Memory B cell (primary cell): Measurements from ENCODE around the gene ZDHHC20.

ENCODE experiments used
- ATAC-seq: fragments of 150-1000 bp; cut with Tn5 transposase; 2 replicates; pipeline ENCODE4 v1.10.0; 2021; ENCODE audit warnings: low read depth, mild to moderate bottlenecking, moderate library complexity
- DNase-seq, 2 donors: peaks; one replicate each; pipeline ENCODE4 v3.0.0; 2022; ENCODE audit warnings: low spot score in 2 of 2
- H3K27ac Mint-ChIP-seq: one replicate; pipeline ENCODE4 v1.8.0; 2022; ENCODE audit warnings: mild to moderate bottlenecking, moderate library complexity, mixed read lengths
- H3K27me3 Mint-ChIP-seq: one replicate; pipeline ENCODE4 v1.8.0; 2022; ENCODE audit warnings: mixed read lengths
- H3K36me3 Mint-ChIP-seq: one replicate; pipeline ENCODE4 v1.8.0; 2022; ENCODE audit warnings: mild to moderate bottlenecking, mixed read lengths
- H3K4me1 Mint-ChIP-seq: one replicate; pipeline ENCODE4 v1.8.0; 2022; ENCODE audit warnings: mixed read lengths
- H3K4me3 Mint-ChIP-seq: one replicate; pipeline ENCODE4 v1.8.0; 2022; ENCODE audit warnings: mild to moderate bottlenecking, moderate library complexity, mixed read lengths
- H3K9me3 Mint-ChIP-seq: one replicate; pipeline ENCODE4 v1.8.0; 2022; ENCODE audit warnings: mixed read lengths

ZDHHC20 gene, protein sequence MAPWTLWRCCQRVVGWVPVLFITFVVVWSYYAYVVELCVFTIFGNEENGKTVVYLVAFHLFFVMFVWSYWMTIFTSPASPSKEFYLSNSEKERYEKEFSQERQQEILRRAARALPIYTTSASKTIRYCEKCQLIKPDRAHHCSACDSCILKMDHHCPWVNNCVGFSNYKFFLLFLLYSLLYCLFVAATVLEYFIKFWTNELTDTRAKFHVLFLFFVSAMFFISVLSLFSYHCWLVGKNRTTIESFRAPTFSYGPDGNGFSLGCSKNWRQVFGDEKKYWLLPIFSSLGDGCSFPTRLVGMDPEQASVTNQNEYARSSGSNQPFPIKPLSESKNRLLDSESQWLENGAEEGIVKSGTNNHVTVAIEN

DNA sequence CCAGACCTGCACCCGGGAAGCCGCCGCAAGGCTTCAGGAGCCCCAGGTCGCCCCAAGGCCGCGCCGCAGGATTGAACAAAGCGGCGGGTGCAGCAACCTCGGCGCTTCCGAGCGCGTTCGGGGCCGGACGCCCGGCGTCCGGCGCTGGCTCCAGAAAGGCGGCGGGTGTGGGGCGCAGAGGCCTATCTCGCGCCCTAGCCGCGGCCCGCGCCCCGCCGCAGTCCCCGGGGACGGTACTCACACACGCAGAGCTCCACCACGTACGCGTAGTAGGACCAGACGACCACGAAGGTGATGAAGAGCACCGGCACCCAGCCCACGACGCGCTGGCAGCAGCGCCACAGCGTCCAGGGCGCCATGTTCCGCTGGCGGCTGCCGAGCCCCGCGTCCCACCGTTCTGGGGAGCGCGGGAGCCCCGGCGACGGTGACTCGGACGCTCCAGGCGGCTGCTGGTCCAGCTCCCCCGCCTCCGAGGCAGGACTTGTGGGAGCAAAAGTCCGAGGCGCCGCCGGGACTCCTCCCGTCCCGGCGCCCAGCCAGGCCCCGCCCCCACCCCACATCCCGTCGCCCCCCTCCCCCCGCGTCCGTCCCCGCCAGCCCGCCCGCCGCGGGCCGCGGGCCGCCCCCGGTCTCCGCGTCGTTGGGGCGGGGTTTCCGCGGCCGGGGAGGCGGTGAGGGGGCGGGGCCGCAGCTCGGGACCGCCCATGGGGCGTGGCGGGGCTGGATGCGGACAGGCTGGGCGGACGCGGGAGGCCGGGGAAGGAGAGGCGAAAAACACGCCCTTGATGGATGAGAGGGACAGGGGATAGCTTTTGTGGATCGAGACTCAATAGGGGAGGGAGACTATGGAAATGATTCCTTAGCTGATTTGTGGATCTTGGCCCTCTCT lies at the start of gene ZDHHC20:
TSS of gene ZDHHC20 (minus strand) at position 491 of the 889 bp plus-strand sequence. CDS start at position 359, 132 bp downstream.
- H3K27me3 Mint-ChIP-seq: no peaks in the 10 kb centered on the region
- DNase-seq (peak; percentile 94 to 98), ATAC-seq (peak; percentile 88)
- peak within 1 kb of the TSS; percentile 90 for H3K4me3 Mint-ChIP-seq
- peak within 1 kb of the TSS; percentile 88 for H3K27ac Mint-ChIP-seq
- peaks cover 20% of the 10 kb centered on the region for H3K4me1 Mint-ChIP-seq
- H3K36me3 Mint-ChIP-seq: no peaks in the 10 kb centered on the region
- no peaks in the 10 kb centered on the region for H3K9me3 Mint-ChIP-seq

DNA sequence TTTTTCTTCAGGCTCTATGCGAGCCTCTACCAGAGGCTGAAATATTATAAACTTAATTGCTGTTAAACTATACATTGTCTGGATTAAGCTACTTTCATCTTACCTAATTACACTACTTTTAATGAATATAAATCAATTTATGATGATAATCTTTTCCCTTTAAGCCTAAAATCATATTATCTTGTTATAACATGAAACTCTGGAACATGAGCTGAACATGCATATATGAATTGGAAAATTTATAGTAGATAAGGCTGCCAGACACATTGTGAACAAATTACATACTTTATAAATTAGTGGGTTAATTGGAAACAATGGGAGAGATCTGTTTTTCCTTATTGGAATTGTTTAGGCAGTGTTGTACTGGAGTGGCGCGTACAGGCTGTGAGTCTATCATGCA lies 45.3 kb upstream of the ZDHHC20 start:
- Mint-ChIP-seq H3K4me1 (no peaks in the 10 kb centered on the region), H3K27ac (no peak overlapping the region), H3K36me3 (peaks cover 31% of the 10 kb centered on the region), H3K27me3 (no peaks in the 10 kb centered on the region), H3K4me3 (no peak overlapping the region), H3K9me3 (no peaks in the 10 kb centered on the region)
- DNase-seq (no peak), ATAC-seq (no peak)

DNA sequence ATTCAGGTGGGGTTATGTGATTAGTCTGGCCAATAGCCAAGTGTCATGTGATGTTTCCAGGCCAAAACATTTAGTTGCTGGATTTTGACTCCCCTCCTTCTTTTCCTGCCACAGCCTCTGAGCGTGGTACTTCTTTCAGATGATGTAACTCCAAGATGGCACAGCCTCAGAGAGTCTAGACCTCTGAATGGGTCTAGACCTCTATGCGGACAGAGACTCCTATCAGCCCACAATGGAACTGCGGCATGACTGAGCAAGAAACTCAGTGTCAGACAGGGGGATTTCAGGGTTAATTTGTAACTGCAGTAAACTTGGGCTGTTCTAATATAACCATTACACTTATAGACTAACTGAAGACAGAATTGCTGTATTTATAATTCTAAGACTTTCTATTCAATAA lies 42.6 kb upstream of the ZDHHC20 start:
- ATAC-seq (no peak), DNase-seq (no peak)
- H3K27me3 Mint-ChIP-seq: no peaks in the 10 kb centered on the region
- no peaks in the 10 kb centered on the region for H3K4me1 Mint-ChIP-seq
- H3K27ac Mint-ChIP-seq: no peak overlapping the region
- H3K9me3 Mint-ChIP-seq: no peaks in the 10 kb centered on the region
- H3K4me3 Mint-ChIP-seq: no peak overlapping the region
- peaks cover 28% of the 10 kb centered on the region for H3K36me3 Mint-ChIP-seq

DNA sequence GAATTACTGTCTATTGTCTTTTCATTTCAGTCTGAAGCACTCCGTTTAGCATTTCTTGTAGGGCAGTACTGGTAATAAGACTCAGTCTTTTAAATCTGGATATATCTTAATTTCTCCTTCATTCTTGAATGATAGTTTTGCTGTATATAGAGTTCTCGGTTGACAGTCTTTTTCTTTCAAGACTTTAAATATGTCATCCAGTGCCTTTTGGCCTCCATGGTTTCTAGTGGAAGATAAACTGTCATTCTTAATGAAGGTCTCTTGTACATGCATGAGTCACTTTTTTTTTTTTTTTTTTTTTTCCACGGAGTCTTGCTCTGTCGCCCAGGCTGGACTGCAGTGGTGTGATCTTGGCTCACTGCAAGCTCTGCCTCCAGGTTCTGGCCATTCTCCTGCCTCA lies 27.2 kb upstream of the ZDHHC20 start:
- Mint-ChIP-seq H3K36me3 (peaks cover 19% of the 10 kb centered on the region), H3K4me3 (no peak overlapping the region), H3K27ac (no peak overlapping the region), H3K9me3 (peaks cover 16% of the 10 kb centered on the region), H3K4me1 (no peaks in the 10 kb centered on the region), H3K27me3 (no peaks in the 10 kb centered on the region)
- no peak for DNase-seq
- no peak for ATAC-seq

DNA sequence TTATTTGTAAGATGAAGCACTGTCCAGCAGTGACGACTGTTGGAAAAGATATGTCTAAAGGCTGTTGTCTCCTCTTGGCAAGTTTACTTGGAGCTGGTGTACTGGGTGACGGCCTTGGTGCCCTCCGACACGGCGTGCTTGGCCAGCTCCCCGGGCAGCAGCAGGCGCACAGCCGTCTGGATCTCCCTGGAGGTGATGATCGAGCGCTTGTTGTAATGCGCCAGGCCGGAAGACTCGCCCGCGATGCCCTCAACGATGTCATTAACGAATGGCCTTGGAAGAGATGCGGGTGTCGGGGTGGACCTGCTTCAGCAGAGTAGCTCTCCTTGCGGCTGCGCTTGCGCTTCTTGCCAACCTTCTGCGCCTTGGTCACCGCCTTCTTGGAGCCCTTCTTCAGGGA lies 24.6 kb upstream of the ZDHHC20 start:
- no peaks in the 10 kb centered on the region for H3K27me3 Mint-ChIP-seq
- no peak overlapping the region for H3K4me3 Mint-ChIP-seq
- no peak for ATAC-seq

DNA sequence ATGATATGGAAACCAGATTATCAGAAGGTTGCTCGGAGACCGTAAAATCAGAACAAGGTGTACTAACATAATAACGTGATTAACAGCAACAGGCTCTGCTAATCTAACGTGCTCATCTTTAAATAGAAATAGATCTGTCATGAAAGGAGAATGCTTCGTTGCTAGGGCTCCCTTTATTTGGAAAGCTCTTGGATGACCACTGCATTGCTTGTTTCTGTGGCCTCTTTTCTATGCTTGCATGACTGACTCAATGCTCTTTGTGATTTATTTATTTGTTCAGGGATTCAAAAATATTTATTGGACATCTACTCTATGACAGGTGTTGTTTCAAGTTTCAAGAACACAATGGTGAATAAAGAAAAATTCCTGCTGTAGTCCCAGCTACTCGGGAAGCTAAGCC lies 22.3 kb upstream of the ZDHHC20 start:
- H3K27me3 Mint-ChIP-seq: no peaks in the 10 kb centered on the region
- H3K9me3 Mint-ChIP-seq: peaks cover 3% of the 10 kb centered on the region
- H3K4me3 Mint-ChIP-seq: no peak overlapping the region
- no peaks in the 10 kb centered on the region for H3K36me3 Mint-ChIP-seq
- ATAC-seq (no peak), DNase-seq (no peak)
- H3K4me1 Mint-ChIP-seq: peaks cover 11% of the 10 kb centered on the region
- no peak overlapping the region for H3K27ac Mint-ChIP-seq

More for the DNA sequence above, 24.6 kb upstream of the ZDHHC20 start:
- DNase-seq: no peak
- Mint-ChIP-seq H3K36me3 (peaks cover 2% of the 10 kb centered on the region), H3K4me1 (peaks cover 3% of the 10 kb centered on the region), H3K27ac (no peak overlapping the region), H3K9me3 (peaks cover 8% of the 10 kb centered on the region)

DNA sequence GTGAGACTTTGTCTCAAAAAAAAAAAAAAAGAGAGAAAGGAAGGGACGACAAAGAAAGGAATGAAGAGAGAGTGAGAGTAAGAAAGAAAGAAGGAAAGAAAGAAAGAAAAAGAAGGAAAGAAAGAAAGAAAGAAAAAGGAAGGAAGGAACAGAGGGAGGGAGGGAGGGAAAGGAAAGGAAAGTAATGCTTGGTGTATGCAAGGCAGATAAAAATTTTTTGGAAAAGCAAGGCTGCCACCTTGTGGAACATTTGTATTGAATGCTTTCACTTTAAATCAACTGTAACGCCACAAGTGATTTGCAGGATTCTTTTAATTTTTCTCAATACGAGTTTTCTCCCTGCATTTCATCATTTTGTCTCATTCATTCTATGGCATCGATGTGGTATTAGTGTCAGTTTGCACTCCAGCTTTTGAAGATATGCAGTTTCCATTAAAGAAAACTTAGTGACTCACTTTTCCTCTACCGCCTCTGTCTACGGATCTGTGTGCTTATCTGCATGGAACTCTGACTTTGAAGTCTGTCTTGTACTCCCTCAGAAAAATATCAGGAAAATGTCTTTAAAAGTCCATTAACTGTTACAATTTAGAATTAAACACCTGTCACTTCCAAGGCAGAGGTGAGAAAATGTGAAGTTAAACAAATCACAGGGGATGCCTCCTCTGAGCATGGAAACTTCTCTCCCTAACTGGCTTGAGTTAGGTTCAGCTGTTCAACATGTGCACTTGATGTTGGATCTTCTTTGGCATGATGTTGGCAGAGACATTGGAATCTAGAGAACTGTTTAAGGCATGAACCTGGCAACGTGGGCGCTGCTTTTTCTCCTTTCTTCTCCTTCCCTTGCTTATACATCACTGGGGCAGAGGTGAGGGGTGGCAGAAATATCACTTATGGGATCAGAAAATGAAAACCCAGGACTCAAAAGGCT lies 20.0 kb upstream of the ZDHHC20 start:
- ATAC-seq: peak; percentile 63
- peak overlapping the region; percentile 51 for H3K4me3 Mint-ChIP-seq
- H3K27me3 Mint-ChIP-seq: no peaks in the 10 kb centered on the region
- H3K27ac Mint-ChIP-seq: no peak overlapping the region
- DNase-seq: peak; percentile 53 to 55
- no peaks in the 10 kb centered on the region for H3K36me3 Mint-ChIP-seq
- no peaks in the 10 kb centered on the region for H3K9me3 Mint-ChIP-seq
- H3K4me1 Mint-ChIP-seq: peaks cover 11% of the 10 kb centered on the region

DNA sequence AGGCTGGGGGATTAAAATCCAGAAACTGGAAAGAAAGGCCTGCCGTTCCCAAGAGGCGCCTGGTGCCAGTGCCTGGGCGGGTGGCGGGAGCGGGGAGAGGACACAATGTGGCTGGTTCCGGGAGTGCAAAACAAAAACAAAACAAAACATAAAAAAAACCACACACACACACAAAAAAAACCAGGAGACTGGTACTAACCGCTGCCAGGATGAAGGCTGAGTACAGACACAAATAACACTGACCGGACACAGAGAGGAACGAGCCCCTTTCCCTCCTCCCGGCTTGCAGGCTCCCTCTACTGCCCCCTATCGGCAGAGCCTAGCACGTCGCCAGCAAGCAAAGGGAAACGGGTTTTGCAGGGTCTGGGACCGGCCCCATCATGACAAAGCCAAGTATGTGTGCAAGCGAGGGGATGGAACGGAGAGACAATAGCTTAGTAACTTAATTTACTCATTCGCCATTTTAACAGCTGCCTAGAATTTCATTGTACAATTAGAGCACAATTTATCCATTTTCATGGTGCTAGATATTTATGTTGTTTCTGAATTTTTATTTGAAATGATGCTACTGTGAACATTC lies 17.9 kb upstream of the ZDHHC20 start:
- Mint-ChIP-seq H3K27ac (peak overlapping the region; percentile 57), H3K4me1 (peaks cover 11% of the 10 kb centered on the region), H3K27me3 (no peaks in the 10 kb centered on the region), H3K36me3 (no peaks in the 10 kb centered on the region), H3K4me3 (peak overlapping the region; percentile 85), H3K9me3 (no peaks in the 10 kb centered on the region)
- peak; percentile 78 to 81 for DNase-seq
- ATAC-seq: peak; percentile 89

DNA sequence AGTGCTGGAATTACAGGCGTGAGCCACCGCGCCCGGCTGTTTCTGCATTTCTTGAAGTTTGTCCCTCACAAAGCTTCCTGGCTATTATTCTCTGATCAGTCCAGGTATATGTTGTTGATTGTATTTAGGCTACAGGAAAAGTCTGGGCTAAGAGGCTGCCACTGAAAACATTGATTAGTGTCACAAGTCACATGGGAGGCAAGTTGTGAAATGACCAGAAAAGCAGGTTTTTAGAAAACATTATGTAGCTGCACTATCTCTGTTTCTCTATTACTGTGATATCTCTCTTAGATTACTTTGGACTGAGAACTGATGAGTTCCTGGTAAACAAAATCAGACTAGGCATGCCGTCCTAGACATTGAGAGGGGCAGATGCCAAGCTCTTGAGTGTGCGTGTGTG lies 16.0 kb upstream of the ZDHHC20 start:
- peaks cover 9% of the 10 kb centered on the region for H3K9me3 Mint-ChIP-seq
- no peaks in the 10 kb centered on the region for H3K27me3 Mint-ChIP-seq
- H3K27ac Mint-ChIP-seq: no peak overlapping the region
- peaks cover 11% of the 10 kb centered on the region for H3K4me1 Mint-ChIP-seq
- DNase-seq: no peak
- no peak overlapping the region for H3K4me3 Mint-ChIP-seq
- no peak for ATAC-seq
- H3K36me3 Mint-ChIP-seq: peaks cover 3% of the 10 kb centered on the region

DNA sequence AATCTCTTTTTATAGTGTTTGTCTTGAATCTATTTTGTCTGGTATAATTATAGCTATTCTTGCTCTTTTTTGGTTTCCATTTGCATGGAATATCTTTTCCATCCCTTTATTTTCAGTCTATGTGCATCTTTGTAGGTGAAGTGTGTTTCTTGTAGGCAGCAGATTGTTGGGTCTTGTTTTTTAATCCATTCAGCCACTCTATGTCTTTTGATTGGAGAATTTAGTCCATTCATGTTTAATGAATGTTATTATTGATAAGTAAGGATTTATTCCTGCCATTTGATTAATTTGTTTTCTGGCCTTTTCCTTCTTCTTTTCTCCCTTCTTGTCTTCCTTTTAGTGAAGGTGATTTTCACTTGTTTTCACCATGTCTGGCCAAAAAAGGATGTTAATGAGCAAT lies 11.7 kb upstream of the ZDHHC20 start:
- Mint-ChIP-seq H3K27ac (no peak overlapping the region), H3K9me3 (peaks cover 9% of the 10 kb centered on the region), H3K4me3 (no peak overlapping the region), H3K27me3 (no peaks in the 10 kb centered on the region), H3K36me3 (peaks cover 3% of the 10 kb centered on the region), H3K4me1 (no peaks in the 10 kb centered on the region)
- DNase-seq: no peak
- no peak for ATAC-seq

DNA sequence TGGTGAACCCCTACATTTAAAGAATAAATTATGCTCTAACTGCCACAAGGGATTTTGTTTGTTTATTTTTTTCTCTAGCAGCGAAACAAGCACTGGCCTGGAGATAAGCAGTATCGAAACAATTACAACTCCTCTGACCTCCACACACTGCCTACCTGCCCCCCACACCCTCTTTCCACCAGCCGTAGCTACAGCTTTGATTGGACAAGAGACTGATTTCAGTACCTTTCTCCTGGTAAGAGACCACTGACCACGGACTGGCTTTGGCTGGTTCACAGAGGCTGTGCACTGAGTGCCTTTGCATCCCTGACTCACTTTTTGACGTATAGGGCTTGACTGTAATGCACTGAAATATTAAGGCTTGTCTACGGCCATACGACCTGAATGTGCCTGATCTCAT lies 7.4 kb upstream of the ZDHHC20 start:
- peaks cover 6% of the 10 kb centered on the region for H3K9me3 Mint-ChIP-seq
- no peaks in the 10 kb centered on the region for H3K27me3 Mint-ChIP-seq
- no peak for DNase-seq
- no peak for ATAC-seq
- no peaks in the 10 kb centered on the region for H3K4me1 Mint-ChIP-seq
- H3K4me3 Mint-ChIP-seq: no peak overlapping the region
- H3K27ac Mint-ChIP-seq: no peak overlapping the region
- H3K36me3 Mint-ChIP-seq: peaks cover 1% of the 10 kb centered on the region

DNA sequence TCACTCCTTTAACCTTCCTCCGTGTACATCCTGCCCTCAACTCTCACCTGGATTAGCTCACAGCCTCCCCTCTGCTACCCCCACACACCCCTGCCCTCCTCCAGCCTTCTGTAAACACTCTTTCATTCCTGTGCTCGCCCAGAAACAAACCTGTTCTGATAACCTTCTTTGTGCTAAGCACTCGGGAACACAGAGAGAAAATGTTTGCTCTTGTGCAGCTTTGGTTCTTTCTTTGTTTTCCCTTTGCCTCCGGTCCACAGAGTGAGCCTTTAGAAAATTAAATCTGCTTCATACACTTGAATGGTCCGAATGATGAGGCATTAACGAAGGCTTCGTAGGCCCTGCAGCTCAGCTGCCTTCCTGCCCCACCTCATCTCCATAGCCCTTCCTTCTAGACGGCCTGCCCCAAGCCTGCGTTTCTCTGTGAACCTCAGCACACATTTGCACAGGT lies 6.6 kb upstream of the ZDHHC20 start:
- DNase-seq (no peak), ATAC-seq (no peak)
- no peak overlapping the region for H3K4me3 Mint-ChIP-seq
- no peak overlapping the region for H3K27ac Mint-ChIP-seq
- peaks cover 2% of the 10 kb centered on the region for H3K9me3 Mint-ChIP-seq
- no peaks in the 10 kb centered on the region for H3K4me1 Mint-ChIP-seq
- no peaks in the 10 kb centered on the region for H3K36me3 Mint-ChIP-seq
- H3K27me3 Mint-ChIP-seq: no peaks in the 10 kb centered on the region

DNA sequence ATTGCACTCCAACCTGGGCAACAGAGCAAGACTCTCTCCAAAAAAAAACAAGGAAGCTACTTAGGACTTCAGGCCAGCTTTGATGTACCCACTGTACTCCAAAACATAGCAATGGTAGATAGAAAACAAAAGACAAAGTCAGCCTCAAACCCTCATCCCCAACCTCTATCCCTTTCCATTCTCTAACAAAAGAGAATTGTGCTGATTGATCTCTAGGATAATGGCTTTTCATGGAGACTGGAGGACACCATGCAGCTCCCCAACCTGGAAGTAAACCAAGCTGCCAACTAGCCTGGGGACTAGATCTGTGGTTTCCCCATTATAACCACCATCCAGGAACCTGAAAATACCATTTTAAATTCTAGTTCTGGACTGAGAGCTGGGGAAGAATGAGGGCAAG lies 4.3 kb upstream of the ZDHHC20 start:
- no peak overlapping the region for H3K4me3 Mint-ChIP-seq
- H3K9me3 Mint-ChIP-seq: no peaks in the 10 kb centered on the region
- H3K4me1 Mint-ChIP-seq: no peaks in the 10 kb centered on the region
- H3K27ac Mint-ChIP-seq: no peak overlapping the region
- H3K27me3 Mint-ChIP-seq: no peaks in the 10 kb centered on the region
- no peak for DNase-seq
- no peaks in the 10 kb centered on the region for H3K36me3 Mint-ChIP-seq
- no peak for ATAC-seq
